Adrenal gland (tissue), 12 donors: ENCODE results near the gene BPIFB2. TPM values are rescaled to one million over a fixed set of nuclear protein-coding genes. Genes with fewer than 3 reads are reported as not detected.

ENCODE experiments used
- DNase-seq, 7 donors: peaks; one replicate each; pipeline ENCODE4 v3.0.0-alpha.2; 2019 to 2020
- H3K27ac ChIP-seq, 5 donors: fragments of 200-600 bp; sonication (generic) in 4 of 5; 1 replicate in 3 of 5; 2 replicates in 2 of 5; pipeline versions ENCODE4 v1.5.1 to v1.8.0; 2016 to 2020; ENCODE audit warnings: mild to moderate bottlenecking in 1 of 5
- H3K27me3 ChIP-seq: fragments of 200-600 bp; 2 replicates; pipeline ENCODE4 v1.8.0; 2021
- H3K36me3 ChIP-seq, 2 donors: fragments of 200-600 bp; replicated peaks in 1 of 2; 1 replicate in 1 of 2; 2 replicates in 1 of 2; pipeline versions ENCODE4 v1.5.1 to v1.8.0; 2018 to 2022
- H3K4me1 ChIP-seq, 2 donors: fragments of 200-600 bp; replicated peaks in 1 of 2; 1 replicate in 1 of 2; 2 replicates in 1 of 2; pipeline versions ENCODE4 v1.5.1 to v1.8.0; 2018 to 2021
- H3K4me3 ChIP-seq, 4 donors: fragments of 200-600 bp; sonication (generic) in 3 of 4; one replicate each; pipeline ENCODE4 v1.5.1; 2016 to 2018
- H3K9me3 ChIP-seq, 3 donors: fragments of 200-600 bp; sonication (generic) in 1 of 3; replicated peaks in 1 of 3; 1 replicate in 2 of 3; 2 replicates in 1 of 3; pipeline versions ENCODE4 v1.5.1 to v1.8.0; 2016 to 2021
- POLR2A ChIP-seq, 2 donors: fragments of 450-650 bp; IDR thresholded peaks; one replicate each; pipeline ENCODE4 v1.6.1; 2017; ENCODE audit warnings: antibody characterized with exemption in 2 of 2, mild to moderate bottlenecking in 2 of 2, moderate library complexity in 1 of 2
- WGBS, 4 donors: extraction: QIAGEN DNeasy Blood & Tissue Kit in 2 of 4; methylation state at CpG; one replicate each; pipeline versions ENCODE4 v1.1.5 to v1.1.7; 2013 to 2017; 5-methylcytosine and 5-hydroxymethylcytosine counted together
- intact Hi-C, 2 donors: fragments of 100-400 bp; cut with DNase I; formaldehyde crosslinking; loops; one replicate each; pipeline versions ENCODE4 v1.14.1 to v1.15.0; 2022 to 2023
- polyA plus RNA-seq, 3 donors: library from polyadenylated mRNA; stranded (reverse); fragments of 200-250 nt in 2 of 3; fragments of 350-450 nt in 1 of 3; fragmentation: Illumina TruSeq in 1 of 3; extraction: RNeasy Lipid Tissue Mini Kit (QIAGEN cat#74804) in 1 of 3; gene quantifications; one replicate each; pipeline ENCODE4 v1.2.3, GENCODE V29; 2013 to 2014
- total RNA-seq, 9 donors: library from RNA; depleted of rRNA in 4 of 9; stranded (reverse); fragments of >200 nt in 4 of 9; fragments of 120-200 nt in 1 of 9; fragmentation: NEBNext Ultra II Directional in 1 of 9; extraction: Animal tissue kit (Norgen Biotek cat#: 25700) in 1 of 9; gene quantifications; one replicate each; pipeline versions ENCODE4 v1.1.0 to v1.2.4, GENCODE V29; 2013 to 2023
- TF ChIP-seq, protein P1 (sequence below), 6 experiments: fragments of 450-650 bp in 4 of 6; fragments of 200-600 bp in 2 of 6; sonication (generic) in 1 of 6; IDR thresholded peaks; 1 replicate in 5 of 6; 2 replicates in 1 of 6; pipeline versions ENCODE4 v1.5.1 to v1.8.0; 2016 to 2021; ENCODE audit warnings: antibody characterized with exemption in 6 of 6, mild to moderate bottlenecking in 2 of 6, moderate library complexity in 1 of 6
- donor health status: healthy with polysubstance abuse.
- donor health status: Bipolar disorder and iron deficiency.
- donor health status: DM: yes; HTN: yes; CAD: no.
- donor health status: DM: no; HTN: no; CAD: no.
- donor health status: DM: no; HTN: no; CAD: no.
- donor health status: DM: yes; HTN: yes; CAD: no.

The BPIFB2 gene
- total and polyA plus RNA-seq, 12 donors, result 0.15 TPM; not detected in 11

DNA sequence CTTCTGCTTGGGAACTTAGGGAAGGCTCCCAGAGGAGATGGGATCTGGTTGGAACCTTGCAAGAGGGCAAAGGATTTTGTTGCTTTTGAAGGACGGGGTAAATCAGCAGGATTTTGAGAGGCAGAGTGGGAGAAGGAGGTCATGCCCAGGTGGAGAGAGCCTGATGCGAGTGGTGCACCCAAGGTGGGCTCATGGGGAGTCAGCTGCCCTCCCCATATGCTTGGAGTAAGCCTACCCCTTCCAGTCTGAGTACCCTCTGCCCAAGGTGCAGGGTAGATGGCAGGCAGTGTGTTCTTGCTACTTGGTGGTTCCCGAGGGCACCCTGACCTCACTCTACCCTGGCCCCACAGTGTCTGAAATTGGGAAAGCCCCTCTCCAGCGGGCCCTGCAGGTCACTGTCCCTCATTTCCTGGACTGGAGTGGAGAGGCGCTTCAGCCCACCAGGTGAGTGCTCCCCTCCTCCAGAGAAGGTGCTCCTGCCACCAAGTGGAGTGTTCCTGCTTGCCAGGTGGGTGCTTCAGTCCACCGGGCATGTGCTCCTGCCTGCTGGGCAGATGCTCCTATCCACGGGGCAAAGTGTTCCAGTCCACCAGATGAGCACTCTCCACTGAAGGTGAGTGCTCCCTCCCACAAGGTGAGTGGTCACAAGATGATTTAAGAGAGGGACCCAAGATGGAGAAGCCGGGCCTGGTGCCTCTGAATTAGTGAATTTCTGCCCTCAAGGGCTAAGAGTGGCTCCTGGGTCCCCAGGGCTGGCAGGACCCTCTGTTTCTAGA lies 3.4 kb downstream of the BPIFB2 start:
- 79 to 91% (median 82%) methylated on average over 5 to 8 of the region's 8 CpGs for WGBS, 4 donors
- intact Hi-C loops, result no loop called here
- Histone ChIP-seq H3K4me1 (no peaks in the 10 kb centered on the region), H3K36me3 (no peaks in the 10 kb centered on the region), H3K27ac (no peak overlapping the region), H3K4me3 (no peak overlapping the region), H3K27me3 (peaks cover 7% of the 10 kb centered on the region), H3K9me3 (no peaks in the 10 kb centered on the region)
- no peak for TF ChIP-seq POLR2A (IDR thresholded peaks at IDR 0.05)
- DNase-seq, result no peak

DNA sequence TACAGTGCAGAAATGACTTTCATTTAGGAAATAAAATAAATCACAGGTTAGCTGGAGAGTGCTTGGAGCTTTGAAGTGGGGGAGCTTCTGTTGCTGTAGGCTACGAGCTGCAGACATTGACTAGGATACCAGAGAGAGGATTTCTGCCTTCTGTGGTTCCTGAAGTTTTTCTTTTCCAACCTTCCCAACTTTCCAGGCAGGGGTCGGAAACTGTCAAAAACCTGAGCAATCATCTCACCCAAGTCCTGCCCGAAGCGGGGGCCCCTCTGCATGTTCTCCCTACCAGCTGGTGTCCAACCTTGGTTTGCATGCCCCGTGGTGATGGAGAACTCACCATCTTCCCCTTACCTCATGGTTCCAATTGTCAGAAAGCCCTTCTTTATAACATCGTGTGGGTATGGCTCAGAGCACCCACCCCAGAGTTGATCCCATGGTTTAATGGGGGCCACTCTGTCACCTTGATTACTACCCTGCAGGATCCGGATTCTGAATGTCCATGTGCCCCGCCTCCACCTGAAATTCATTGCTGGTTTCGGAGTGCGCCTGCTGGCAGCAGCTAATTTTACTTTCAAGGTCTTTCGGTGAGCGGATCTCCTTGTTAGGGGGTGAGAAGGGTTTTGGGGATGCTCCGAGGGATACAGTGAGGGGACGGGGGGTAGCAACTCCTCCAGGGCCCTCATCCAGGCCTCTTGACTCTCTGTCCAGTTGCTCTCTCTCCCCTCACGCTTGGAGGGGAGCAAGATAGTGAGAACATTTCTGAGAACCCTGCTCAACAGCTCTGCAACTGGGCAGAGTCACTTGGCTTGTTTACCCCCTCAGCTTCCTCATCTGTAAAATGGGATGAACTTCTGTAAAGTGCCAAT lies 5.1 kb downstream of the BPIFB2 start:
- peaks cover 7% of the 10 kb centered on the region for H3K27me3 ChIP-seq
- DNase-seq, result no peak
- WGBS, 4 donors, result 68 to 73% (median 71%) methylated on average over 13 to 15 of the region's 15 CpGs
- no peak overlapping the region for H3K27ac ChIP-seq
- intact Hi-C loops, result no loop called here
- H3K36me3 ChIP-seq, result no peaks in the 10 kb centered on the region
- H3K4me3 ChIP-seq, result no peak overlapping the region
- H3K9me3 ChIP-seq, result no peaks in the 10 kb centered on the region
- no peaks in the 10 kb centered on the region for H3K4me1 ChIP-seq
- TF ChIP-seq POLR2A (IDR thresholded peaks at IDR 0.05), result no peak
- TF ChIP-seq, protein P1, sequence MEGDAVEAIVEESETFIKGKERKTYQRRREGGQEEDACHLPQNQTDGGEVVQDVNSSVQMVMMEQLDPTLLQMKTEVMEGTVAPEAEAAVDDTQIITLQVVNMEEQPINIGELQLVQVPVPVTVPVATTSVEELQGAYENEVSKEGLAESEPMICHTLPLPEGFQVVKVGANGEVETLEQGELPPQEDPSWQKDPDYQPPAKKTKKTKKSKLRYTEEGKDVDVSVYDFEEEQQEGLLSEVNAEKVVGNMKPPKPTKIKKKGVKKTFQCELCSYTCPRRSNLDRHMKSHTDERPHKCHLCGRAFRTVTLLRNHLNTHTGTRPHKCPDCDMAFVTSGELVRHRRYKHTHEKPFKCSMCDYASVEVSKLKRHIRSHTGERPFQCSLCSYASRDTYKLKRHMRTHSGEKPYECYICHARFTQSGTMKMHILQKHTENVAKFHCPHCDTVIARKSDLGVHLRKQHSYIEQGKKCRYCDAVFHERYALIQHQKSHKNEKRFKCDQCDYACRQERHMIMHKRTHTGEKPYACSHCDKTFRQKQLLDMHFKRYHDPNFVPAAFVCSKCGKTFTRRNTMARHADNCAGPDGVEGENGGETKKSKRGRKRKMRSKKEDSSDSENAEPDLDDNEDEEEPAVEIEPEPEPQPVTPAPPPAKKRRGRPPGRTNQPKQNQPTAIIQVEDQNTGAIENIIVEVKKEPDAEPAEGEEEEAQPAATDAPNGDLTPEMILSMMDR (IDR thresholded peaks at IDR 0.05), result no peak

DNA sequence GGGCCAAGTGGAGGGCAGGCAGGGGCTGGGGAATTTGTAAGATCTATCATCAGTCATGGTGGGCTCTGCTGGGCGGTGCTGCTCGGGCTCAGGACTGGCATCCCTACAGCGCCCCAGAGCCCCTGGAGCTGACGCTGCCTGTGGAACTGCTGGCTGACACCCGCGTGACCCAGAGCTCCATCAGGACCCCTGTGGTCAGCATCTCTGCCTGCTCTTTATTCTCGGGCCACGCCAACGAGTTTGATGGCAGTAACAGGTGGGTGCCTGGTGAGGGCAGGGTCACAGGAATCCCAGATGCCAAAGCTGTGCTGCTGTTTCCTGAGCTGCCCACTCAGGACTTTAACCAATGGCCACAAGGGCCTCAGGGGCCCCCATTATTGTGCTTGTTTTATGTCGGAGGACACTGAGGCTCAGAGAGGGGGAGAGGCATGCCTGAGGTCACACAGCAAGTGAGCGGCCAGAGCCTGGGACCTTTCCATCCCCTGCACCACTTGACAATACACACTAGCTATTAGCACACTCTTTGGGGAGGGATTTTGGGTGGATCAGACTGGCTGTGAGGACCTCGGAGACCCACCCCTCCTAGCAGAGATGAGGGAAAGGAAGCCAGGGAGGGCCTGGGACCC lies 6.3 kb downstream of the BPIFB2 start:
- TF ChIP-seq POLR2A (IDR thresholded peaks at IDR 0.05), result no peak
- TF ChIP-seq, protein P1 (IDR thresholded peaks at IDR 0.05), result no peak
- Histone ChIP-seq H3K27ac (no peak overlapping the region), H3K4me3 (no peak overlapping the region), H3K9me3 (no peaks in the 10 kb centered on the region), H3K4me1 (no peaks in the 10 kb centered on the region), H3K27me3 (peaks cover 7% of the 10 kb centered on the region), H3K36me3 (no peaks in the 10 kb centered on the region)
- intact Hi-C loops, result no loop called here
- DNase-seq, result no peak
- 63 to 74% (median 67%) methylated on average over 11 to 12 of the region's 12 CpGs; no CpG with 5 or more reads in 1 of the 4 donors for WGBS, 4 donors

DNA sequence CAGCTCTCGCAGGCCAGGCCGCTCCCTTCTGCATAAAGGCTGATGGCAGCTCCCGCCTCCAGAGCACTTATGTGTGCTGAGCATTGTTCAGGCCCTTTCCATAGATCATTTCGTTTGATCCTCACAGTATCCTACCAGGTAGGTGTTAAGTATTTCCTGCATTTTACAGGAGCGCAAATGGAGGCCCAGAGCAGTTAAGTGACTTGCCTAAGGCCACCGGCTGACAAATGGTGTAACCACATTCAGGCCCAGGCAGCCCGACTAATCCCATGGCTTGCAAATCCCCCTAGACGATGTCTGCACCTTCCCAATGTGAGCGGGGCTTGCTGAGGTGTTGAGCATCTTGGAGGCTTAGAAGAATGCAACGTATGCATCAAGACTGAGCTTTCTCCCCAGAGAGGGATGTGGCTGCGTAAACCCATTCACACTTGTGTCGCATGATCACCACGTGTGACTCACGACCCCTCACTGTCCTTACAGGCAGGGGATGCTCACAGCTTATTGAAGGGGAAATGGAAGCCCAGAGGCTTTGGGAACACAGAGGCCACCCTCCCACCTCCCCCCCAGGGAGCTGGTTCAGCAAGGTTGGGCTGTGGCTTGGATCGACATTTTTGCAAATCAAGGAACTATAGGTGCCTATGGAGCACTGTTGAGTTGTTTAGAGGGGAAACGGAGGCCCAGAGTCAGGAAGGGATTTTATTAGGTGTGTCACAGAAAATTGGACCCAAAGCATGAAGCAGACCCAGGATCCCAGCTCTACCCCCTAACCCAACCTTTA lies 7.0 kb downstream of the BPIFB2 start:
- intact Hi-C loops, result no loop called here

More for the DNA sequence above, 7.0 kb downstream of the BPIFB2 start:
- Histone ChIP-seq H3K36me3 (no peaks in the 10 kb centered on the region), H3K27ac (no peak overlapping the region), H3K9me3 (no peaks in the 10 kb centered on the region), H3K4me3 (no peak overlapping the region), H3K4me1 (no peaks in the 10 kb centered on the region), H3K27me3 (peaks cover 7% of the 10 kb centered on the region)
- TF ChIP-seq, protein P1 (IDR thresholded peaks at IDR 0.05), result no peak
- no peak for TF ChIP-seq POLR2A (IDR thresholded peaks at IDR 0.05)
- DNase-seq, result no peak
- WGBS, 4 donors, result 60 to 79% (median 68%) methylated on average over 11 to 16 of the region's 16 CpGs
